ENCODE data around the gene ORAI2.
A peak's percentile ranks its signal among the peaks of the same experiment; 100 is the strongest.

- TF ChIP-seq CREB1 (IDR thresholded peaks at IDR 0.05; ENCODE audit: low read depth): no peak
- TF ChIP-seq CTCF (IDR thresholded peaks at IDR 0.05 in 2 of 3, conservative IDR thresholded peaks at IDR 0.05 in 1 of 3; ENCODE audit: control insufficient read depth in 2 of 3, extremely low read depth in 1 of 3, insufficient read depth in 1 of 3, low read depth in 3 of 3, low read length in 3 of 3): no peak
- no peak for TF ChIP-seq BCL11A (IDR thresholded peaks at IDR 0.05; ENCODE audit: low read depth, low read length)
- no peak for TF ChIP-seq CBX5 (IDR thresholded peaks at IDR 0.05; ENCODE audit: low read depth)
- TF ChIP-seq MAX (IDR thresholded peaks at IDR 0.05; ENCODE audit: low read depth, low read length): 0 out of 2 replicates have a peak, but pooled peaks have one; percentile 10
- TF ChIP-seq, protein P1, sequence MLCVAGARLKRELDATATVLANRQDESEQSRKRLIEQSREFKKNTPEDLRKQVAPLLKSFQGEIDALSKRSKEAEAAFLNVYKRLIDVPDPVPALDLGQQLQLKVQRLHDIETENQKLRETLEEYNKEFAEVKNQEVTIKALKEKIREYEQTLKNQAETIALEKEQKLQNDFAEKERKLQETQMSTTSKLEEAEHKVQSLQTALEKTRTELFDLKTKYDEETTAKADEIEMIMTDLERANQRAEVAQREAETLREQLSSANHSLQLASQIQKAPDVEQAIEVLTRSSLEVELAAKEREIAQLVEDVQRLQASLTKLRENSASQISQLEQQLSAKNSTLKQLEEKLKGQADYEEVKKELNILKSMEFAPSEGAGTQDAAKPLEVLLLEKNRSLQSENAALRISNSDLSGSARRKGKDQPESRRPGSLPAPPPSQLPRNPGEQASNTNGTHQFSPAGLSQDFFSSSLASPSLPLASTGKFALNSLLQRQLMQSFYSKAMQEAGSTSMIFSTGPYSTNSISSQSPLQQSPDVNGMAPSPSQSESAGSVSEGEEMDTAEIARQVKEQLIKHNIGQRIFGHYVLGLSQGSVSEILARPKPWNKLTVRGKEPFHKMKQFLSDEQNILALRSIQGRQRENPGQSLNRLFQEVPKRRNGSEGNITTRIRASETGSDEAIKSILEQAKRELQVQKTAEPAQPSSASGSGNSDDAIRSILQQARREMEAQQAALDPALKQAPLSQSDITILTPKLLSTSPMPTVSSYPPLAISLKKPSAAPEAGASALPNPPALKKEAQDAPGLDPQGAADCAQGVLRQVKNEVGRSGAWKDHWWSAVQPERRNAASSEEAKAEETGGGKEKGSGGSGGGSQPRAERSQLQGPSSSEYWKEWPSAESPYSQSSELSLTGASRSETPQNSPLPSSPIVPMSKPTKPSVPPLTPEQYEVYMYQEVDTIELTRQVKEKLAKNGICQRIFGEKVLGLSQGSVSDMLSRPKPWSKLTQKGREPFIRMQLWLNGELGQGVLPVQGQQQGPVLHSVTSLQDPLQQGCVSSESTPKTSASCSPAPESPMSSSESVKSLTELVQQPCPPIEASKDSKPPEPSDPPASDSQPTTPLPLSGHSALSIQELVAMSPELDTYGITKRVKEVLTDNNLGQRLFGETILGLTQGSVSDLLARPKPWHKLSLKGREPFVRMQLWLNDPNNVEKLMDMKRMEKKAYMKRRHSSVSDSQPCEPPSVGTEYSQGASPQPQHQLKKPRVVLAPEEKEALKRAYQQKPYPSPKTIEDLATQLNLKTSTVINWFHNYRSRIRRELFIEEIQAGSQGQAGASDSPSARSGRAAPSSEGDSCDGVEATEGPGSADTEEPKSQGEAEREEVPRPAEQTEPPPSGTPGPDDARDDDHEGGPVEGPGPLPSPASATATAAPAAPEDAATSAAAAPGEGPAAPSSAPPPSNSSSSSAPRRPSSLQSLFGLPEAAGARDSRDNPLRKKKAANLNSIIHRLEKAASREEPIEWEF (IDR thresholded peaks at IDR 0.05; ENCODE audit: insufficient replicate concordance, low read depth, low read length): peak; percentile 14
- TF ChIP-seq SPI1 (IDR thresholded peaks at IDR 0.05; ENCODE audit: borderline replicate concordance, insufficient read depth, low read depth, low read length): peak; percentile 79
Observed at GRCh38 chr7:102424787-102425218, 8.6 kb upstream of the ORAI2 start.

Measured in GM12878 (cell line).